Progenitor cell of endocrine pancreas (in vitro differentiated cells): ENCODE results near the gene RXRB. TPM values are rescaled to one million over a fixed set of nuclear protein-coding genes. Genes with fewer than 3 reads are reported as not detected.

Experiments used
- DNase-seq: peaks from one replicate; pipeline ENCODE4 v3.0.0; 2021; ENCODE audit warnings: low spot score; ENCODE audit not compliant: unreplicated experiment
- H3K27ac Mint-ChIP-seq: 2 replicates; pipeline ENCODE4 v1.8.0; 2021; ENCODE audit warnings: mild to moderate bottlenecking, moderate library complexity, mixed read lengths
- H3K27me3 Mint-ChIP-seq: 2 replicates; pipeline ENCODE4 v1.8.0; 2021; ENCODE audit warnings: mixed read lengths
- H3K36me3 Mint-ChIP-seq: 2 replicates; pipeline ENCODE4 v1.8.0; 2022; ENCODE audit warnings: mixed read lengths; ENCODE audit not compliant: insufficient read depth
- H3K4me1 Mint-ChIP-seq: 2 replicates; pipeline ENCODE4 v1.8.0; 2021; ENCODE audit warnings: low read depth, mixed read lengths
- H3K4me3 Mint-ChIP-seq: 2 replicates; pipeline ENCODE4 v1.8.0; 2021; ENCODE audit warnings: low read depth, mild to moderate bottlenecking, moderate library complexity, mixed read lengths
- H3K9me3 Mint-ChIP-seq: 2 replicates; pipeline ENCODE4 v1.8.0; 2021; ENCODE audit warnings: low read depth, mixed read lengths
- CTCF ChIP-seq: fragments of 200-600 bp; sonication (generic); IDR thresholded peaks from one replicate; pipeline ENCODE4 v1.5.0; 2021; ENCODE audit warnings: antibody characterized with exemption, mild to moderate bottlenecking; ENCODE audit not compliant: unreplicated experiment
- total RNA-seq: library from RNA; stranded (reverse); gene quantifications from 2 replicates; pipeline ENCODE4 v1.2.1, GENCODE V29; 2021

Gene RXRB
- total RNA-seq, 1 donor from 2014 or later = 47.1 TPM

GRCh38 chr6:33183071-33183683 lies 17.3 kb downstream of the RXRB start:
- no peaks in the 10 kb centered on the region for H3K36me3 Mint-ChIP-seq
- peaks cover 20% of the 10 kb centered on the region for H3K27me3 Mint-ChIP-seq
- peaks cover 3% of the 10 kb centered on the region for H3K9me3 Mint-ChIP-seq
- H3K27ac Mint-ChIP-seq = no peak overlapping the region
- TF ChIP-seq CTCF = no peak
- DNase-seq = no peak
- H3K4me3 Mint-ChIP-seq = no peak overlapping the region
- H3K4me1 Mint-ChIP-seq = no peaks in the 10 kb centered on the region

GRCh38 chr6:33181141-33181540 lies 19.3 kb downstream of the RXRB start:
- no peak for TF ChIP-seq CTCF
- H3K27ac Mint-ChIP-seq = no peak overlapping the region

GRCh38 chr6:33178755-33179475 lies 21.6 kb downstream of the RXRB start:
- H3K4me1 Mint-ChIP-seq = no peaks in the 10 kb centered on the region
- no peak for TF ChIP-seq CTCF
- H3K36me3 Mint-ChIP-seq = no peaks in the 10 kb centered on the region
- no peak overlapping the region for H3K27ac Mint-ChIP-seq
- peaks cover 3% of the 10 kb centered on the region for H3K9me3 Mint-ChIP-seq
- H3K27me3 Mint-ChIP-seq = peaks cover 22% of the 10 kb centered on the region
- no peak overlapping the region for H3K4me3 Mint-ChIP-seq
- DNase-seq = no peak

More at GRCh38 chr6:33181141-33181540, 19.3 kb downstream of the RXRB start:
- Mint-ChIP-seq H3K4me3 (no peak overlapping the region), H3K27me3 (peaks cover 12% of the 10 kb centered on the region), H3K4me1 (no peaks in the 10 kb centered on the region), H3K9me3 (peaks cover 3% of the 10 kb centered on the region), H3K36me3 (no peaks in the 10 kb centered on the region)
- DNase-seq = no peak

- no peaks in the 10 kb centered on the region for H3K4me1 Mint-ChIP-seq
- H3K9me3 Mint-ChIP-seq = no peaks in the 10 kb centered on the region
- H3K27me3 Mint-ChIP-seq = peaks cover 22% of the 10 kb centered on the region
- no peak for TF ChIP-seq CTCF
- DNase-seq = no peak
- H3K27ac Mint-ChIP-seq = no peak overlapping the region
- no peak overlapping the region for H3K4me3 Mint-ChIP-seq
- no peaks in the 10 kb centered on the region for H3K36me3 Mint-ChIP-seq
Observed at GRCh38 chr6:33177552-33178446, 22.7 kb downstream of the RXRB start.

GRCh38 chr6:33176906-33177305 lies 23.6 kb downstream of the RXRB start:
- Mint-ChIP-seq H3K27ac (no peak overlapping the region), H3K27me3 (peaks cover 25% of the 10 kb centered on the region), H3K4me1 (peaks cover 1% of the 10 kb centered on the region), H3K9me3 (no peaks in the 10 kb centered on the region), H3K4me3 (no peak overlapping the region), H3K36me3 (no peaks in the 10 kb centered on the region)
- no peak for DNase-seq
- TF ChIP-seq CTCF = no peak
